ENCODE measurements around the gene RGS7.

Gene RGS7

GRCh38 chr1:240968864-240969263 is 388.1 kb downstream of the RGS7 start:
- no peak for DNase-seq

GRCh38 chr1:240967070-240967724 is 389.8 kb downstream of the RGS7 start:
- DNase-seq: no peak

DNA sequence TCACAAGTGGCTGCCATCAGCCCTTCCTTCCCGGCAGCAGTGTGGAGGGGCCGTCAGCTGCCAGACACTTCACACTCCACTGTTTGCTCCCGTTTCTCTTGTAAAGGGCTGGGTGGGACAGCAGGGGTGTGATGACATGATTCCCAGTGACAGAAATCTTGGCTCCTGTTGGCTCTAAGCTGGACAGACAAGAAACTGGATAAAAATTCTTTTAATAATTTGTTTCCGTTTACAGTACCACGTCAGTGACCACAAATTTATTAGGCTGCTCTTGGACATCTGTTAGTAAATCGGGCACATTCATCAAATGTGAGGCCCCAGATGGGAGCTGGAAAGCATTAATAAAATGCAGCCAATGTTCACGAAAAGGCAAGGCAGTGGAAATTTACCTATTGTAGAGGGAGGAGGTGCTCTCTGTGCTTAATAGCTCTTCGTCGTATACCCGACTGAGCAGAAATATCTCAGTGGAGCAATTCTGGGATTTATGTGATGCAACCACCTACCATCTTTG is 391.4 kb downstream of the RGS7 start:
- no peak for DNase-seq

DNA sequence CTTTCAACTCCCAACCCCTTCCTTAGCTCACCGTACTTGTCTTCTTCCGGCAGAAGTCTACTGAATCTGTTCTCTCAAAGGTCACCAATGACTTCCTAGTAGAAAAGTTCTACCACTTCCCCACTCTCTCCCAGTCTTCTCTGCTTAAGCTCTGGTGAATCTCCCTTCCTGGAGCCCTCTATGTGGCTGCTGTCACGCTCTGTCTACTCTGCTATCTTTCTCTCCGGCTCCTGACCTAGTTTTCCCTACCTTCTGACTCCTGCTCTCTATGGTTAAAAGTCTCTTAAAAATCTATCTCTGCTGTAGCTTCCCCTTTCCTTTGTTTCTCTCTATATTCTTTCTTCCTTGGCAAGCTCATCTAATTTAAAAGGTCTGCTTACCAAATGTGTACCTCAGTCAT is 394.9 kb downstream of the RGS7 start:
- no peak for DNase-seq

- no peak for DNase-seq
Observed at GRCh38 chr1:240956424-240956823, 400.6 kb downstream of the RGS7 start.

DNA sequence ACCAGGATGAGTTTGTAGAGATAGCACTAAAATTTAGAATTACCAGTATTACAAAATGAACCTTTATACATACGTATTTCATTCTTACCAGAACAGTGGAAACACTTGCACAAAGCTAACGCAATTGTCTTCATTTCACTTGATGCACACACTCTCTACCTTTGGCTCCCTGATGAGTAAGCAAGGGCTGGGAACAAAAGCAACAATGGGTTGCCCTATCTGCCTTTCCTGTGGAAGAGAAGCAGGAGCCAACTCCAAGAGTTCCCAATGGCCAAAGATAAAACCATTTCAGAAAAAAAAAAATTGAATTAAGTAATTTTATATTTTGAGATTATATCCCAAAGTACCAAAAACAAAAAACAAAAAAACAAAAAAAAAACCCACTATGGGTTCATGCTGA is 401.0 kb downstream of the RGS7 start:
- no peak for DNase-seq

DNA sequence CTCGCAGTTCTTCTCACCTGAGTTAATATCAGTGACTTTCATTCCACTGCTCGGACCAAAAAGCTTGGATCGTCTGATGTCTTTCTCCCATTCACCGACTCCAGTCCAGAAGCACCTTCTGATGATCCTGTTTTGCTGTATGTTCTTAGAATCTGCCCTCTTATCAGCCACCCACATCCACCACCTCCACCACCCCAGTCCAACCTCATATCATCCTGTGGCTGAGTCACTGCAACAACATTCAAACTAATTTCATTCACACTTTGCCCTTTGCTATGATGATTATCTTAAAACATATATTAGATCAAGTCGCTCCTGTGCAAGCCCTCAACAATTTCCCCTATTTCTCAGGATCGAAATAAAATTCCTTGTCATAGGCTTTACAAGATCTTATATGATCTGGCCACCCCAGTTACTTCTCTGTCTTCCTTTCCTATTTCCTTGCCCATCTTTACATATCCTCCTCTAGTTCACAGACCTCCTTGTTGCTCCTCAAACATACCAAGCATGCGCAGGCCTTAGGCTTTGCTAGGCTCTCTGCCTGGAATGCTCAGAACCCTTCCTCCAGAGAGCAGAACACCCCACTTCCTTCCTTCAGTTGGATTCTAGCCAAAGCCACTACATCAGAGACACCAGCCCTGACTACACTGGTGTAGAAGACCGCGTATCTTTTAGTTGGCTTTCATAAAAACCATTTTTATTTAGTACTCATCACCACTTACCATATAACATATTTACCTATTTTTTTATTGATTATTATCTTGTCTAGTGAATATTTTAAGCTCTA is 409.4 kb downstream of the RGS7 start:
- no peak for DNase-seq

DNA sequence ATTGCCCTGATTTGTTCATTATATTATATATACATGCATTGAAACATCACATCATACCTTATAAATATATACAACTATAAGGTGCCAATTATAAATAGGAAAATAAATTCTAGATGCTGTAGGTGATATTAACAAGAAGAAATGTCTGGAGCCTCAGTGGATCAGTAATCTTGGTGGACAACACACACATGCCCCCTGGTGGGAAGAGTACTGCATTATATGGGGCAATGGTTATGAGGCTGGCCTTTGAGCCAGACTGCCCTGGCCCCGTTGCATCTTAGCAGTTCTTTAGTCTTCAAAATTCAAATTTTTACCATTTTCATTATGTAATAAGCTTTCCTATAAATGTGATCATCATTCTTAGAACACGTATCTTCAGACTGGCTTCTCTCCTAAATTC is 410.1 kb downstream of the RGS7 start:
- DNase-seq: peak; percentile 61

DNA sequence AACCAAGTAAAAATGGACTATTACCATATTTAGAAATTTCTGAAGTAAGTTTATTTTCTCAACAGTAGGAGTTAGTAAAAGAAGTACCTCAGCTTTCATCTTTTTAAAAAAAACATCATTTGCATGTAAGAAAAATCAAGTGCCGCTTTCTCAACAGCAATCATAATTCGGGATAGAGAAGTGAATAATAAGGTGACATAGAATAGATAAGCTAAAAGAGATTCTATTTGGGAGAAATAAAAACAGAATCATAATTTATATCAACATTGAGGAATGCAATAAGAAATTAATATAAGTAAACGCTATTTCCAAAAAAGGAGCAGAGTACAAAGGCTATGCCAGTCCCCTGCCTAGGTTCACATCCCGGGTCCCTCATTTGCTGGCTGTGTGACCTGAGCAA is 414.1 kb downstream of the RGS7 start:
- no peak for DNase-seq

GRCh38 chr1:240941701-240942370 is 415.2 kb downstream of the RGS7 start:
- DNase-seq: no peak

DNA sequence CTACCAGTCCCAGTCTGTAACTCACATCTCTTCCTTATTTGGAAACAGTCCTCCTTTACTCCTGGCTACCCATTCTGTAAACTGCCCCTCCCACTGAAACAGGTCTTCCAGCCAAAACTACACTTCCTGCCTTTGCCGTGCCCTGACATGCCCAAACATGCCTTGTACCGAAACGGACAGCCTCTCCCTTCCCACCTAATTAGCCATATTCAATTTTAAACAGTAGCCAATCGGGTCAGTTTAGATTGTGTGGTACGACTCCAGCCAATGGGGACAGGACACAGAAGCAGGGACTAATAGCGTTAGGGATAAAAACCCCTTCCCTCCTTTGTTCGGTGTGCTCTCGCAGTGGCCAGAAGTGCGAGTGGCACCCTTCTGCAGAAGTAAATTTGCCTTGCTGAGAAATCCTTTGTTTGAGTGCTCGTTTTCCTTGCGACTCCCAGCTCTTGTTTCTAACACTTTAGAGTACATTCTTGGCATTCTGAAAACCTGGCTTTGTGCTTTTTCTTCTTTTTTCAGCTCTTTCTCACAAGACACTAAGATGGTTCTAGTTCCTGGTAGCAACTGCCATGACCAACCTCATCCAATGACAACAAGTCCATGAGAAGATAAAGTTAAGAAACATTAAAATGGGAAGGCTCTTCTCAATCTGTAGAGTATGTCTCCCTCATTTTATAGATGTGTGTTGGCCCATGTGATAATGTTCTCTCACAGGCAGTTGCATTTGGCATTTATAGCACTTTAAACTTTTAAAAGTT is 419.9 kb downstream of the RGS7 start:
- no peak for DNase-seq

DNA sequence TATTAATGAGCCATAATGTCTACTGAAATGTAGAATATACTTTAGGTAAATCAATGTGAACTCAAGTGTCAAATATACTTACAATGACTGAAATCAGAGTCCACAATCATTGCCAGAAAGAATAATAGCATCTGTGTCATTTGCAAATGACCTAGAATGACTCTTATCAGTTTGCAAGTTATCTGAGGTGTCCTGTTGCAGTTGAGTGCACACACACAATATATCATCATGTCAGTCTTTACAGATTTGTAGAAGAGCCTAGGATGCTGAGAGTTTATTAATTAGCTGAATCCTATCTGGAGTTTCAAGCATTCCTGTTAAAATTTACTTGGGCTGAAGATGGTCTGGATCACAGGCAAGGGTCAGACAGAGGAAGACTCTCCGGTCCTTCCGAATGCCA is 421.1 kb downstream of the RGS7 start:
- no peak for DNase-seq

DNA sequence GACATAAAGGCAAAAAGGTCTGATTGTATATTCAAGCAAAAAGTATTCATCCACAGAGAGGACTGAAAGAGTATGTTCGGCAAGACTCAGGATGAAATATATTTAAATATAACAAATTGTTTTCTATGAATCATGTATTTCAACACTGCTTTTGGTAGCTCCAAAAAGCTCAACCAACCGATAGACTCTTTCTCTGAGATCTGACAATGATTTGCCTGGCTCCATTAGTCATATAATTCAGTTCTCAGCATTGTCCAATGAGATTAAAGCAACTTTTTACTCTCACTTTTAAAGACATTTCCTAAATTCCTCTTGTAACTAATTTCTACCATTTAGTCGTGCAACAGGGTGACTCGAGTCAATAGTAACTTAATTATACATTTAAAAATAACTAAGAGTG is 426.0 kb downstream of the RGS7 start:
- DNase-seq: no peak

DNA sequence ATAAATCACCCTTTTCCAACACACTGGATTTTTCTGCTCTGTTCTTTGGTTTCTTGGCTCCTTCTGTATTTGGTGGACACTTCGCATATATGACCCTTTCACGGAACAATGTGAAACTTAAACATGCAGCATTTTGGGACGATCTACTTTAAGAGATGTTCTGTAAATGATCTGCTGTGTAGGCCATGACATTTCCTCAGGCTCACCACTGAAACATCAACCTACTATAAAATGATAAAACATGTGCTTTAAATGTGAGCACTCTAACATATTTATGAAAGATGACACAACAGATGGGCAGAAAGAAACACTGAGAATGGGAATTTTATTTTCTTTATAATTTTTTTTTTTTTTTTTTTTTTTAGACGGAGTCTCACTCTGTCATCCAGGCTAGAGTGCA is 428.7 kb downstream of the RGS7 start:
- DNase-seq: no peak

DNA sequence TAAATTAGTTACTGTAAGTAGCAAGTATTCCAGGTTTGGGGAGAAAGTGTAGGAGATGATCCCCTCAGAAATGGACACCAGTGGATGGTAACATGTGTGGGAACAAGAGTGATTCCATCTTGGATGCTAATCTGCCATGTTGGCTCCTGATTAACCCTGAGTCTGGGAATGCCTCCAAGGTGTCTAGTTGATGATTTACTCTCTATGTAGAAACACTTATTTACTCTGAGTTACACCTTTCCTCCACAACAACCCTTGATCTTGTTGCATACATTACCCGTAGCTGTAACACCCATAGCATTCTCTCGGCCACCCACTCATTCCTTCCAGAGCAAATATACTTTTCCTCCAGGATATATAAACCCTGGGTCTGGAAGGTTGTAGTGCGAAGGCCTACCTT is 429.2 kb downstream of the RGS7 start:
- no peak for DNase-seq

- DNase-seq: no peak
Observed at GRCh38 chr1:240925273-240925672, 431.7 kb downstream of the RGS7 start.

GRCh38 chr1:240917976-240918375 is 439.0 kb downstream of the RGS7 start:
- DNase-seq: no peak

GRCh38 chr1:240914506-240914905 is 442.5 kb downstream of the RGS7 start:
- DNase-seq: no peak

GRCh38 chr1:240912821-240913220 is 444.2 kb downstream of the RGS7 start:
- no peak for DNase-seq

DNA sequence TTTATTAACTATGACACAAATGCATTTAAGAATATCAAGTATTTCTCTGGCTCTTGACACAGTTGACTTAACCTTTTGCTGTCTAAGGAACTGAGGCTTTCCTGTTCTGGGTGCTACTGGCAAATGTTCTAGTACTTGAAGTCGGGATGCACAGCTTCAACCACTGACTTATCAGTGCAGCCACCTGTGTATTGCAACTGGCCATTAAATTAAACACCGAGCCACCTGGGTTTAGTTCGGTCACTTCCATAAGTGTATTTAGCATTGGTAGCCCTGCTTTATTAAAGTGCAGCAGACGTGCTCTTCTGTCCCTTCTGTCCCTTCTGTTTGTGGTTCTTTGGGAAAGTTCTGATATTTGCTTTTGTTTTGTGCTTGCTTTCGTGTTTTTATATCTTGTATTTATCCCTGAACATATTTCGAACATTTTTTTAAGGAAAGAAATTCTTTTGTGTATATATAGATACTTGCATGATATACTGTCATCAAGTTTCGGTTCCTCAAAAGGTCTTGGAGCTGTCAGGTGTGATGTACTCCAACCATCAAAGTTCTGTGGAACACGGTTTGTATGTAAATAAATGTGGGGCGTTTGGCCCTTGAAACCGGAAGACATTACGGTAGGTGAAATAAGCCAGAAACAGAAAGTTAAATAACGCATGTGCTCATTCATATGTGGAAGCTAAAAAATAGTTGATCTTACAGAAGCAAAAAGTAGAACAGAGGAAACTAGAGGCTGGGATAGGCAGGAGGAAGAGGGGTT is 447.1 kb downstream of the RGS7 start:
- no peak for DNase-seq

GRCh38 chr1:240906477-240906876 is 450.5 kb downstream of the RGS7 start:
- no peak for DNase-seq

- DNase-seq: no peak
Observed at GRCh38 chr1:240905225-240905765, 451.7 kb downstream of the RGS7 start.

Measured in islet precursor cell (in vitro differentiated cells).